SU-DHL-6 (cell line): Measurements from ENCODE around the gene PCDHGB3.

Experiments used
- H2AFZ ChIP-seq: fragments of 200-600 bp; sonication (generic); 2 replicates; pipeline ENCODE4 v1.6.1; 2014; ENCODE audit warnings: low read depth, mild to moderate bottlenecking, moderate library complexity, mixed read lengths, antibody characterized with exemption, low read length; ENCODE audit not compliant: severe bottlenecking
- H3F3A ChIP-seq: fragments of 200-600 bp; shearing (Covaris generic); 2 replicates; pipeline ENCODE4 v1.6.0; 2016; ENCODE audit warnings: antibody characterized with exemption, mild to moderate bottlenecking; ENCODE audit not compliant: insufficient read depth
- H3K27ac ChIP-seq: fragments of 200-600 bp; sonication (generic); 2 replicates; pipeline ENCODE4 v1.5.1; 2016; ENCODE audit warnings: low read depth, mild to moderate bottlenecking, low read length, moderate library complexity, mixed read lengths
- H3K27me3 ChIP-seq: fragments of 200-600 bp; sonication (generic), shearing (Covaris generic); 2 replicates; pipeline ENCODE4 v1.6.0; 2014; ENCODE audit warnings: mild to moderate bottlenecking, low read length
- H3K36me3 ChIP-seq: fragments of 200-600 bp; sonication (generic); 2 replicates; pipeline ENCODE4 v1.6.1; 2014; ENCODE audit warnings: mild to moderate bottlenecking, low read length, mixed read lengths
- H3K4me2 ChIP-seq: fragments of 300-600, 200-600 bp; shearing (Covaris generic), sonication (generic); 2 replicates; pipeline ENCODE4 v1.6.0; 2014; ENCODE audit warnings: low read length, low read depth, mild to moderate bottlenecking; ENCODE audit not compliant: poor library complexity, severe bottlenecking
- H3K4me3 ChIP-seq: fragments of 200-600 bp; sonication (generic); 2 replicates; pipeline ENCODE4 v1.5.1; 2014; ENCODE audit warnings: antibody characterized with exemption, low read length, mild to moderate bottlenecking, mixed read lengths; ENCODE audit not compliant: insufficient read depth, poor library complexity, severe bottlenecking
- H3K79me2 ChIP-seq: fragments of 200-600 bp; sonication (generic); 2 replicates; pipeline ENCODE4 v1.6.1; 2014; ENCODE audit warnings: mild to moderate bottlenecking, low read length, moderate library complexity; ENCODE audit not compliant: insufficient read depth
- H3K9ac ChIP-seq: fragments of 200-600 bp; sonication (generic); 2 replicates; pipeline ENCODE4 v1.7.0; 2014; ENCODE audit warnings: mild to moderate bottlenecking, low read length
- H3K9me2 ChIP-seq: fragments of 200-600 bp; sonication (generic); replicated peaks from 2 replicates; pipeline ENCODE4 v1.6.1; 2014; ENCODE audit warnings: low read length; ENCODE audit not compliant: insufficient read depth
- H3K9me3 ChIP-seq: fragments of 200-600 bp; sonication (generic); 2 replicates; pipeline ENCODE4 v1.6.1; 2014; ENCODE audit warnings: low read length, mixed read lengths; ENCODE audit not compliant: insufficient read depth
- H4K20me1 ChIP-seq: fragments of 200-600 bp; sonication (generic); 2 replicates; pipeline ENCODE4 v1.6.1; 2014; ENCODE audit warnings: low read depth, mild to moderate bottlenecking, antibody characterized with exemption, low read length, moderate library complexity, mixed read lengths
- EZH2phosphoT487 ChIP-seq: fragments of 200-600 bp; sonication (generic), shearing (Covaris generic); conservative IDR thresholded peaks from 2 replicates; pipeline ENCODE4 v1.6.1; 2018; ENCODE audit warnings: mild to moderate bottlenecking, antibody characterized with exemption, low read length, moderate library complexity, mixed read lengths
- TF ChIP-seq, protein P1 (sequence below): fragments of 200-600 bp; sonication (generic); IDR thresholded peaks from one replicate; pipeline ENCODE4 v1.5.1; 2017; ENCODE audit warnings: antibody characterized with exemption, mild to moderate bottlenecking, low read length, moderate library complexity; ENCODE audit not compliant: insufficient read depth, poor library complexity, severe bottlenecking

Gene PCDHGB3

GRCh38 chr5:141356950-141357349 lies 13.1 kb upstream of the PCDHGB3 start:
- Histone ChIP-seq H3K4me3 (no peak overlapping the region), H3K4me2 (no peak overlapping the region), H2AFZ (no peak overlapping the region), H3K9ac (no peak overlapping the region), H3K79me2 (no peaks in the 10 kb centered on the region), H3K9me3 (peaks cover 11% of the 10 kb centered on the region; the same call in 1 of the 2 replicates), H3K36me3 (no peaks in the 10 kb centered on the region; the same call in 1 of the 2 replicates), H4K20me1 (no peaks in the 10 kb centered on the region), H3K27me3 (no peaks in the 10 kb centered on the region), H3K9me2 (no peaks in the 10 kb centered on the region), H3F3A (0 out of 2 replicates have a peak, but pooled peaks cover 5% of the 10 kb centered on the region), H3K27ac (no peak overlapping the region)
- TF ChIP-seq EZH2phosphoT487 = no peak
- TF ChIP-seq, protein P1, sequence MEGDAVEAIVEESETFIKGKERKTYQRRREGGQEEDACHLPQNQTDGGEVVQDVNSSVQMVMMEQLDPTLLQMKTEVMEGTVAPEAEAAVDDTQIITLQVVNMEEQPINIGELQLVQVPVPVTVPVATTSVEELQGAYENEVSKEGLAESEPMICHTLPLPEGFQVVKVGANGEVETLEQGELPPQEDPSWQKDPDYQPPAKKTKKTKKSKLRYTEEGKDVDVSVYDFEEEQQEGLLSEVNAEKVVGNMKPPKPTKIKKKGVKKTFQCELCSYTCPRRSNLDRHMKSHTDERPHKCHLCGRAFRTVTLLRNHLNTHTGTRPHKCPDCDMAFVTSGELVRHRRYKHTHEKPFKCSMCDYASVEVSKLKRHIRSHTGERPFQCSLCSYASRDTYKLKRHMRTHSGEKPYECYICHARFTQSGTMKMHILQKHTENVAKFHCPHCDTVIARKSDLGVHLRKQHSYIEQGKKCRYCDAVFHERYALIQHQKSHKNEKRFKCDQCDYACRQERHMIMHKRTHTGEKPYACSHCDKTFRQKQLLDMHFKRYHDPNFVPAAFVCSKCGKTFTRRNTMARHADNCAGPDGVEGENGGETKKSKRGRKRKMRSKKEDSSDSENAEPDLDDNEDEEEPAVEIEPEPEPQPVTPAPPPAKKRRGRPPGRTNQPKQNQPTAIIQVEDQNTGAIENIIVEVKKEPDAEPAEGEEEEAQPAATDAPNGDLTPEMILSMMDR = no peak

DNA sequence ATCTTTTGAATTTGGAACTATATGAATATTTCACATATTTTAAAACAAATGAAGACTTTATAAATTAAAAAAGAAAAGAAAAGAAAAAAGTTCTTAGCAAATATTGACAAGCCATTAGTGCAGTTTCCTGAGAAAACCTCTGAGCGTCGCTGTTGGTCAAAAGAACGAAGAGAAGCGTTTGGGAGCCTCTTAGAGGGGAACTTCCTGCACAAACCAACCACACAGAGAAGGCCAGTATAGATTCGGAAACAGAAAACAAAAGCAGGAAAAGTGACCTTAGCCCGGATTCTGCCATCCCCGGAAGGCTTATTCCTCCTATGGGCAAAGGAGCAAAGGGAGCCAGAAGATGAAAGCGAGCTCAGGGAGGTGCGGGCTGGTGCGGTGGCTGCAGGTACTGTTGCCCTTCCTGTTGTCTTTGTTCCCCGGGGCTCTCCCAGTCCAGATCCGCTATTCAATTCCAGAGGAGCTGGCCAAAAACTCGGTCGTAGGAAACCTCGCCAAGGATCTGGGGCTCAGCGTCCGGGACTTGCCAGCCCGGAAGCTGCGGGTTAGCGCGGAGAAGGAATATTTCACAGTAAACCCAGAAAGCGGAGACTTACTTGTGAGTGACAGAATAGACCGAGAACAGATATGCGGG lies 10.1 kb upstream of the PCDHGB3 start, which contains the start of gene PCDHGB2:
Gene PCDHGB2 (plus strand): TSS at position 205 of the 637 bp plus-strand sequence. CDS start 142 bp downstream, at position 347.
- H3K4me2 ChIP-seq = peak within 1 kb of the TSS; percentile 58
- 0 out of 2 replicates have a peak within 1 kb of the TSS, but pooled peaks have one; percentile 17 for H3K27ac ChIP-seq
- no peaks in the 10 kb centered on the region for H3K79me2 ChIP-seq
- H3K4me3 ChIP-seq = peak within 1 kb of the TSS; percentile 65
- H3K9ac ChIP-seq = peak within 1 kb of the TSS; percentile 58
- peaks cover 4% of the 10 kb centered on the region; the same call in 1 of the 2 replicates for H3F3A ChIP-seq
- TF ChIP-seq EZH2phosphoT487 = no peak
- TF ChIP-seq, protein P1 = peak; percentile 76
- peaks cover 27% of the 10 kb centered on the region; the same call in 1 of the 2 replicates for H3K9me3 ChIP-seq
- no peaks in the 10 kb centered on the region for H4K20me1 ChIP-seq
- no peaks in the 10 kb centered on the region for H3K27me3 ChIP-seq
- H3K36me3 ChIP-seq = peaks cover 10% of the 10 kb centered on the region; the same call in 1 of the 2 replicates
- H2AFZ ChIP-seq = peak within 1 kb of the TSS; percentile 89
- no peaks in the 10 kb centered on the region for H3K9me2 ChIP-seq

DNA sequence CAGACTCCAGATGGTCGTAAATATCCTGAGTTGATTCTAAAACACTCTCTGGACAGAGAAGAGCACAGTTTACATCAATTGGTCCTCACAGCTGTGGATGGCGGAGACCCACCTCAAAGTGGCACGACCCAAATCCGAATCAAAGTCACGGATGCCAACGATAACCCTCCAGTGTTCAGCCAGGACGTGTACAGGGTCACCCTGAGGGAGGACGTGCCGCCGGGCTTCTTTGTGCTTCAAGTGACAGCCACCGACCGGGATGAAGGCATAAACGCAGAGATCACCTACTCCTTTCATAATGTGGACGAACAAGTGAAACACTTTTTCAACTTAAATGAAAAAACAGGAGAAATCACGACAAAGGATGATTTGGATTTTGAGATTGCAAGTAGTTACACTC lies 9.4 kb upstream of the PCDHGB3 start:
- H3K27me3 ChIP-seq = no peaks in the 10 kb centered on the region
- H3K9me2 ChIP-seq = no peaks in the 10 kb centered on the region
- H3K79me2 ChIP-seq = no peaks in the 10 kb centered on the region
- peaks cover 32% of the 10 kb centered on the region; the same call in 1 of the 2 replicates for H3K9me3 ChIP-seq
- no peak overlapping the region for H3K9ac ChIP-seq
- peak overlapping the region; percentile 65 for H3K4me3 ChIP-seq
- no peak overlapping the region for H3K27ac ChIP-seq
- no peak overlapping the region for H2AFZ ChIP-seq
- peak overlapping the region; percentile 58 for H3K4me2 ChIP-seq
- H4K20me1 ChIP-seq = no peaks in the 10 kb centered on the region
- H3F3A ChIP-seq = peaks cover 4% of the 10 kb centered on the region; the same call in 1 of the 2 replicates
- TF ChIP-seq, protein P1 = no peak
- TF ChIP-seq EZH2phosphoT487 = no peak
- H3K36me3 ChIP-seq = peaks cover 10% of the 10 kb centered on the region; the same call in 1 of the 2 replicates
